ENCODE measurements around the gene SP110. TPM values are rescaled to one million over a fixed set of nuclear protein-coding genes. Genes with fewer than 3 reads are reported as not detected.

Gene SP110
- total RNA-seq, result 16.4 and 16.7 TPM in 2 replicates

GRCh38 chr2:230219419-230220331 is at the start of gene SP110:
TSS of gene SP110 (minus strand) at chr2:230219984. CDS start at chr2:230216927, 3,057 bp downstream.

GRCh38 chr2:230225486-230225885 is 5.7 kb upstream of the SP110 start, which contains the start of gene SP140:
TSS of gene SP140 (plus strand) at chr2:230225736. CDS start at chr2:230225845, 109 bp downstream.

Other genes with a start within 250 kb of the SP110 start
- 0.60 and 1.5 TPM in 2 replicates for gene SLC16A14, start 151.1 kb downstream of the SP110 start, total RNA-seq
- under 0.01 and 0.20 TPM in 2 replicates for gene SP140, start 5.8 kb upstream of the SP110 start, total RNA-seq
- gene SP140L, start 107.2 kb upstream of the SP110 start, total RNA-seq, result 10.7 and 11.0 TPM in 2 replicates
- 116 and 119 TPM in 2 replicates for gene SP100, start 196.2 kb upstream of the SP110 start, total RNA-seq

Data from mammary microvascular endothelial cell (primary cell).